ENCODE data around the gene TRMT1. TPM values are rescaled to one million over a fixed set of nuclear protein-coding genes. Genes with fewer than 3 reads are reported as not detected.

The TRMT1 gene
- total RNA-seq, 1 experiment from 2014 or later = 49.1 TPM

GRCh38 chr19:13072188-13072908 is 44.2 kb downstream of the TRMT1 start:
- DNase-seq (ENCODE audit: low spot score) = no peak

GRCh38 chr19:13071444-13072187 is 44.9 kb downstream of the TRMT1 start:
- no peak for DNase-seq (ENCODE audit: low spot score)

- DNase-seq (ENCODE audit: low spot score) = no peak
Observed at GRCh38 chr19:13070425-13071140, 46.0 kb downstream of the TRMT1 start.

GRCh38 chr19:13069415-13070359 is 46.9 kb downstream of the TRMT1 start:
- DNase-seq (ENCODE audit: low spot score) = no peak

GRCh38 chr19:13068085-13068846 is 48.3 kb downstream of the TRMT1 start:
- DNase-seq (ENCODE audit: low spot score) = no peak

- DNase-seq (ENCODE audit: low spot score) = no peak
Observed at GRCh38 chr19:13066933-13067807, 49.4 kb downstream of the TRMT1 start.

GRCh38 chr19:13066226-13066625 is 50.3 kb downstream of the TRMT1 start:
- no peak for DNase-seq (ENCODE audit: low spot score)

GRCh38 chr19:13064092-13064489 is 52.4 kb downstream of the TRMT1 start:
- DNase-seq (ENCODE audit: low spot score) = no peak

GRCh38 chr19:13063461-13064091 is 53.0 kb downstream of the TRMT1 start:
- no peak for DNase-seq (ENCODE audit: low spot score)

- DNase-seq (ENCODE audit: low spot score) = no peak
Observed at GRCh38 chr19:13062317-13062716, 54.2 kb downstream of the TRMT1 start.

- DNase-seq (ENCODE audit: low spot score) = peak; percentile 82
Observed at GRCh38 chr19:13060964-13061927, 55.3 kb downstream of the TRMT1 start.

GRCh38 chr19:13060233-13060963 is 56.1 kb downstream of the TRMT1 start:
- peak; percentile 87 for DNase-seq (ENCODE audit: low spot score)

- DNase-seq (ENCODE audit: low spot score) = no peak
Observed at GRCh38 chr19:13058951-13059660, 57.4 kb downstream of the TRMT1 start.

- no peak for DNase-seq (ENCODE audit: low spot score)
Observed at GRCh38 chr19:13057744-13058143, 58.8 kb downstream of the TRMT1 start.

- DNase-seq (ENCODE audit: low spot score) = no peak
Observed at GRCh38 chr19:13057147-13057572, 59.4 kb downstream of the TRMT1 start.

GRCh38 chr19:13056052-13056660 is 60.4 kb downstream of the TRMT1 start:
- peak; percentile 96 for DNase-seq (ENCODE audit: low spot score)
